CD4-positive, alpha-beta T cell (primary cell): ENCODE measurements around the gene KLHL28. TPM values are rescaled to one million over a fixed set of nuclear protein-coding genes. Genes with fewer than 3 reads are reported as not detected.

ENCODE experiments used
- ATAC-seq: fragments of 200-7000 bp; cut with Tn5 transposase; one replicate; pipeline ENCODE4 v1.10.0; 2022; ENCODE audit warnings: mild to moderate bottlenecking; ENCODE audit not compliant: poor library complexity
- CTCF ChIA-PET: fragments of 350-600 bp; sonication (Branson Sonifier 250); formaldehyde crosslinking; loops from one replicate; lab custom pipeline; 2021; ENCODE audit warnings: antibody characterized with exemption, inconsistent platforms; lab: Charles Lee
- POLR2A ChIA-PET: fragments of 350-600 bp; sonication (Branson Sonifier 250); formaldehyde crosslinking; loops from one replicate; lab custom pipeline; 2021; ENCODE audit warnings: antibody characterized with exemption, inconsistent platforms; lab: Charles Lee
- DNase-seq, 14 experiments: peaks; one replicate each; pipeline ENCODE4 v3.0.0-alpha.2; 2013 to 2020; ENCODE audit warnings: mixed read lengths in 2 of 14
- H3K27ac ChIP-seq, 2 donors: one replicate each; pipeline versions ENCODE4 v1.5.1 to v1.7.0; 2013; ENCODE audit warnings: low read length in 2 of 2, low read depth in 1 of 2, mild to moderate bottlenecking in 1 of 2
- H3K27me3 ChIP-seq, 2 experiments: 1 replicate in 1 of 2; 2 replicates in 1 of 2; pipeline versions ENCODE4 v1.6.1 to v1.7.0; 2013; ENCODE audit warnings: low read length in 2 of 2, control low read depth in 1 of 2, mild to moderate bottlenecking in 1 of 2, moderate library complexity in 1 of 2; ENCODE audit not compliant: insufficient read depth in 2 of 2, control insufficient read depth in 1 of 2
- H3K36me3 ChIP-seq: one replicate; pipeline ENCODE4 v1.6.1; 2013; ENCODE audit warnings: low read length, control low read depth; ENCODE audit not compliant: insufficient read depth
- H3K4me1 ChIP-seq: one replicate; pipeline ENCODE4 v1.6.1; 2013; ENCODE audit warnings: low read length, control low read depth; ENCODE audit not compliant: insufficient read depth
- H3K4me3 ChIP-seq: one replicate; pipeline ENCODE4 v1.5.1; 2013; ENCODE audit warnings: mild to moderate bottlenecking, low read length, moderate library complexity
- H3K9me3 ChIP-seq, 2 experiments: 1 replicate in 1 of 2; 2 replicates in 1 of 2; pipeline versions ENCODE4 v1.6.1 to v1.7.0; 2013; ENCODE audit warnings: low read length in 2 of 2, mild to moderate bottlenecking in 2 of 2, control low read depth in 1 of 2, moderate library complexity in 1 of 2; ENCODE audit not compliant: control insufficient read depth in 1 of 2, insufficient read depth in 1 of 2
- H3K27ac Mint-ChIP-seq: one replicate; pipeline ENCODE4 v1.8.0; 2020; ENCODE audit warnings: mixed read lengths
- H3K27me3 Mint-ChIP-seq: one replicate; pipeline ENCODE4 v1.8.0; 2021; ENCODE audit warnings: mixed read lengths
- H3K36me3 Mint-ChIP-seq: one replicate; pipeline ENCODE4 v1.8.0; 2021; ENCODE audit warnings: low read depth, mixed read lengths
- H3K4me1 Mint-ChIP-seq: one replicate; pipeline ENCODE4 v1.8.0; 2021; ENCODE audit warnings: low read depth, mixed read lengths
- H3K4me3 Mint-ChIP-seq: one replicate; pipeline ENCODE4 v1.8.0; 2020; ENCODE audit warnings: mild to moderate bottlenecking, mixed read lengths
- H3K9me3 Mint-ChIP-seq: one replicate; pipeline ENCODE4 v1.8.0; 2020; ENCODE audit warnings: mixed read lengths
- CTCF ChIP-seq: fragments of 200-600 bp; IDR thresholded peaks from one replicate; pipeline ENCODE4 v1.8.0; 2022; ENCODE audit warnings: antibody characterized with exemption, mild to moderate bottlenecking
- intact Hi-C, 2 experiments: fragments of 100-400 bp; cut with DNase I in 1 of 2; cut with micrococcal nuclease in 1 of 2; formaldehyde crosslinking; loops; one replicate each; pipeline versions ENCODE4 v1.15.1 to v1.9.0; 2023 to 2025; cut with DNase I, micrococcal nuclease
- total RNA-seq, 174 experiments: library from RNA in 2 of 174; stranded (reverse) in 2 of 174; gene quantifications; one replicate each; pipeline ENCODE4 v1.2.3 and lab custom pipeline; 2021 to 2026

The KLHL28 gene
- total RNA-seq, 2 experiments from 2014 or later = 49.3 to 49.7 TPM

DNA sequence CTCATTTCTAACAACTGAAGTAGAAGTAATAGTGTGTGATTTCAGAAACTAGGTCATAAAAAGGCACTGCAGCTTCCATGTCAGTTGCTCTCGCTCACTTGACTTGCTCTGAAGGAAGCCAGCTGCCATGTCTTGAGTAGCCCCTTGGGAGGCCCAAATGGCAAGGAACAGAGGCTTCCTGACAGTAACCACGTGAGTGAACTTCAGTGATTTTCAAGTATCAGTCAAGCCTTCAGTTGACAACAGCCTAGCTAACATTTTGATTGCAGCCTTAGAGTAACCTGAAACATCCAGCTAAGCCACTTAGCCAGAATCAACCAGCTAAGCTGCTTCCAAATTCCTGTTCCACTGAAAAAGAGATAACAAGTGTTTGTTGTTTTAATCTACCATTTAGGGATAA is 26.9 kb upstream of the KLHL28 start:
- CTCF ChIA-PET = no interaction called here
- no peak for TF ChIP-seq CTCF
- Mint-ChIP-seq H3K27ac (no peak overlapping the region), H3K9me3 (no peaks in the 10 kb centered on the region), H3K4me3 (no peak overlapping the region), H3K4me1 (peaks cover 15% of the 10 kb centered on the region), H3K27me3 (no peaks in the 10 kb centered on the region), H3K36me3 (peaks cover 4% of the 10 kb centered on the region)
- DNase-seq = no peak
- intact Hi-C loops = no loop called here
- POLR2A ChIA-PET = interaction anchor here (1.7 kb wide), 1 partner anchor 27 kb away, joined by 5 read pairs; the partner anchor contains the start of genes KLHL28 and TOGARAM1
- Histone ChIP-seq H3K27ac (no peak overlapping the region), H3K36me3 (no peaks in the 10 kb centered on the region), H3K4me1 (no peaks in the 10 kb centered on the region), H3K27me3 (no peaks in the 10 kb centered on the region), H3K4me3 (no peak overlapping the region), H3K9me3 (peaks cover 0 to 5% of the 10 kb centered on the region in 2 experiments)
- no peak for ATAC-seq

- no peaks in the 10 kb centered on the region for H3K4me1 ChIP-seq
- no peaks in the 10 kb centered on the region for H3K9me3 Mint-ChIP-seq
- POLR2A ChIA-PET = no interaction called here
- H3K9me3 ChIP-seq = peaks cover 0 to 5% of the 10 kb centered on the region in 2 experiments
- no peaks in the 10 kb centered on the region for H3K36me3 ChIP-seq
- H3K27ac ChIP-seq = no peak overlapping the region
- CTCF ChIA-PET = no interaction called here
- intact Hi-C loops = no loop called here
- ATAC-seq (no peak), DNase-seq (no peak)
- no peak overlapping the region for H3K27ac Mint-ChIP-seq
- no peak overlapping the region for H3K4me3 ChIP-seq
- peaks cover 28% of the 10 kb centered on the region for H3K4me1 Mint-ChIP-seq
- H3K27me3 Mint-ChIP-seq = no peaks in the 10 kb centered on the region
- H3K4me3 Mint-ChIP-seq = no peak overlapping the region
- TF ChIP-seq CTCF = no peak
- H3K36me3 Mint-ChIP-seq = no peaks in the 10 kb centered on the region
- no peaks in the 10 kb centered on the region for H3K27me3 ChIP-seq
Measured at GRCh38 chr14:44982594-44982993, 20.8 kb upstream of the KLHL28 start.

- no peaks in the 10 kb centered on the region for H3K9me3 ChIP-seq
- DNase-seq = peak in 2 of 14 experiments; percentile 19 to 29
- ChIA-PET POLR2A (interaction anchor here (1.2 kb wide), 1 partner anchor 18 kb away, joined by 3 read pairs; the partner anchor contains the start of gene TOGARAM1), CTCF (no interaction called here)
- Mint-ChIP-seq H3K36me3 (no peaks in the 10 kb centered on the region), H3K9me3 (no peaks in the 10 kb centered on the region), H3K4me1 (peaks cover 30% of the 10 kb centered on the region), H3K27me3 (no peaks in the 10 kb centered on the region), H3K27ac (no peak overlapping the region), H3K4me3 (no peak overlapping the region)
- H3K4me1 ChIP-seq = no peaks in the 10 kb centered on the region
- intact Hi-C loops = no loop called here
- H3K4me3 ChIP-seq = no peak overlapping the region
- no peak for ATAC-seq
- no peaks in the 10 kb centered on the region for H3K36me3 ChIP-seq
- no peak overlapping the region for H3K27ac ChIP-seq
- no peaks in the 10 kb centered on the region for H3K27me3 ChIP-seq
- no peak for TF ChIP-seq CTCF
Measured at GRCh38 chr14:44981198-44981597, 19.5 kb upstream of the KLHL28 start.
